Activated T-cell treated with anti-CD3 and anti-CD28 coated beads, Interleukin-2, amount 50 U/mL, for 72 hours (primary cell): ENCODE results near the gene POLR2J3. TPM values are rescaled to one million over a fixed set of nuclear protein-coding genes. Genes with fewer than 3 reads are reported as not detected.
A peak's percentile ranks its signal among the peaks of the same experiment; 100 is the strongest.
"Not testable (repeated sequence)": the region's sequence is repeated elsewhere in the genome, so short reads cannot be mapped to it uniquely, and the experiment has no call there.

Source experiments
- ATAC-seq, 2 donors: fragments of 150-1000 bp; cut with Tn5 transposase; replicated peaks in 1 of 2; 2 replicates each; pipeline ENCODE4 v1.10.0; 2021; ENCODE audit warnings: moderate library complexity in 2 of 2, mild to moderate bottlenecking in 1 of 2
- DNase-seq, 2 donors: peaks; one replicate each; pipeline ENCODE4 v3.0.0; 2021 to 2022; ENCODE audit warnings: mixed read lengths in 1 of 2
- H3K27ac Mint-ChIP-seq: one replicate; pipeline ENCODE4 v1.8.0; 2022; ENCODE audit warnings: mild to moderate bottlenecking, moderate library complexity, mixed read lengths
- H3K27me3 Mint-ChIP-seq: one replicate; pipeline ENCODE4 v1.8.0; 2022; ENCODE audit warnings: low read depth, mixed read lengths
- H3K36me3 Mint-ChIP-seq, 2 donors: one replicate each; pipeline ENCODE4 v1.8.0; 2022; ENCODE audit warnings: mixed read lengths in 2 of 2, mild to moderate bottlenecking in 1 of 2; ENCODE audit not compliant: insufficient read depth in 2 of 2
- H3K4me1 Mint-ChIP-seq: one replicate; pipeline ENCODE4 v1.8.0; 2022; ENCODE audit warnings: low read depth, mixed read lengths
- H3K4me3 Mint-ChIP-seq, 2 donors: one replicate each; pipeline ENCODE4 v1.8.0; 2022; ENCODE audit warnings: mild to moderate bottlenecking in 2 of 2, mixed read lengths in 2 of 2, moderate library complexity in 2 of 2
- H3K9me3 Mint-ChIP-seq, 2 donors: one replicate each; pipeline ENCODE4 v1.8.0; 2022; ENCODE audit warnings: mixed read lengths in 2 of 2
- total RNA-seq, 2 donors: library from RNA; stranded (reverse); gene quantifications; one replicate each; pipeline ENCODE4 v1.2.3, GENCODE V29; 2022

Gene POLR2J3
- total RNA-seq, 2 donors from 2014 or later = 37.5 to 67.1 TPM

DNA sequence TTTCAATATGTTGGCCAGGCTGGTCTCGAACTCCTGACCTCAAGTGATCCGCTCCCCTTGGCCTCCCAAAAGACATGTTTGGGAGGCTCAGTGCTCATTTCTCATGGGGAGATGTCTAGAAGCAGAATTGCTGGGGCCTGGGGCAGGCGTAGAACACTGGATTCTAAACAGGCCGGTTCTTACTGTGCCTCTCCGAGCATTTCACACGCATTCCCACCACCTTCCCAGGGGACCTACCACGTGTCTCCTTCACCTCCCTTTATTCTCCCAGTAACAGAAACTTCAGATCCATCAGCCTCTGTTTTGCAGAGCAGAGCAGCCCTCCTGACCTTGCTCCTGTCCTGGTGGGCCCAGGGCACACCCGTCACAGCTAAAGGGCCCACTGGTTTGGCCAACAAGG is 45.2 kb downstream of the POLR2J3 start:
- not testable (repeated sequence) for H3K4me1 Mint-ChIP-seq, H3K4me3 Mint-ChIP-seq, H3K27ac Mint-ChIP-seq, H3K36me3 Mint-ChIP-seq, H3K9me3 Mint-ChIP-seq, DNase-seq, H3K27me3 Mint-ChIP-seq, ATAC-seq

DNA sequence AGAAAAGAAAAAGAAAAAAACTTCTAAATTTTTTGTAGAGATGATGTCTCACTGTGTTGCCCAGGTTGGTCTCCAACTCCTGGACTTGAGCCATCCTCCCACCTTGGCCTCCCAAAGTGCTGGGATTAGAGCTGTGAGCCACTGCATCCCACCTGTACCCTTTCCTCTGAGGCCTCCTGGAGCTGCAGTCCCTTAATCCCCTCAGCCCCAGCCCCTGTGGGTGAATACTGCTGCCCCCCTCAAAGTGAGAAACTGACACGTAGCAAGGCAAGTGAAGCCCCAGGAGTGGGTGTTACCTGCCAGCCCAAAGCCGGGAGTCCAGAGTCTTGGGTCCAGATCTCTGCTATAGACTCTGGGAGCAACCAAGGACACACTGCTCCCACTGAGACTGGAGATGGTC is 47.6 kb downstream of the POLR2J3 start:
- H3K9me3 Mint-ChIP-seq, H3K4me3 Mint-ChIP-seq, H3K36me3 Mint-ChIP-seq, DNase-seq, H3K27me3 Mint-ChIP-seq, H3K4me1 Mint-ChIP-seq, H3K27ac Mint-ChIP-seq: not testable (repeated sequence)
- ATAC-seq = peak in 1 of 2 donors; percentile 19

GRCh38 chr7:102520797-102521196 is 51.6 kb downstream of the POLR2J3 start:
- not testable (repeated sequence) for ATAC-seq, H3K9me3 Mint-ChIP-seq, H3K27me3 Mint-ChIP-seq, H3K27ac Mint-ChIP-seq, DNase-seq, H3K4me3 Mint-ChIP-seq, H3K36me3 Mint-ChIP-seq, H3K4me1 Mint-ChIP-seq

DNA sequence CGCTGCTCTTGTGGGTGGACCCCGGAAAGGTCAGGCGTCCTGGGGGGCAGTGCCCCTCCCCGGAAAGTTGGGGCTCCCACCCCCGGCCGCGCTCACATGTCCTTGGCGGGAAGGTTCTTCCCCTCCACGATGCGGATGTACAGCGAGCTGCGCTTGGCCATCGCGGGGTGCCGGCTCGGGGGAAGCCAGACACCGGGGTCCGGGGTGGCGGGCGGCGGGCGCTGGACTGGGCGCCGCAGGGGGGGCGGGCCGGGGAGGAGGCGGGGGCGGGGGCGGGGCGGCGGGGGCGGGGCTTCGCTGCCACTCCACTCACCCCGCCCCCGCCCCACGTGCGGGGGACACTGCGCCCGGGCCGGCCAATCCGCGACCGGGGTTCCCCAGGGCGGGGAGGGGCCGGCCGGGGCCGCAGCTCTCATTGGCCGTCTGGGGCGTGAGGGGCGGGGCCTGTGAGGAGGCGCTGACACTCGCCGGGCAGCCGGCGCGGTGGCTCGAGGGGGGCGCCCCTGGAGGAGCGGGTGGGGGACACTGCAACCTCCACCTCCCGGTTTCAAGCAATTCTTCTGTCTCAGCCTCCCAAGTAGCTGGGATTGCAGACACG is 54.7 kb downstream of the POLR2J3 start, which contains the start of gene RASA4B:
Gene RASA4B (minus strand): TSS at position 228 of the 598 bp plus-strand sequence. CDS start 67 bp downstream, at position 161.
- not testable (repeated sequence) for H3K27me3 Mint-ChIP-seq, H3K4me1 Mint-ChIP-seq, H3K27ac Mint-ChIP-seq, H3K36me3 Mint-ChIP-seq, H3K9me3 Mint-ChIP-seq
- peak; percentile 96 to 97 for ATAC-seq
- DNase-seq = peak in 1 of 2 donors; percentile 31
- H3K4me3 Mint-ChIP-seq = peak within 1 kb of the TSS; percentile 62 to 72

Other genes starting within 250 kb of the POLR2J3 start
- gene SPDYE6, start 216.1 kb downstream of the POLR2J3 start, total RNA-seq = not detected
- gene PRKRIP1, start 176.2 kb downstream of the POLR2J3 start, total RNA-seq = 10 to 100 TPM; 30.6 to 35.7 TPM
- gene ORAI2, start 139.0 kb downstream of the POLR2J3 start, total RNA-seq = 10 to 100 TPM; 37.8 to 42.2 TPM
- 10 to 100 TPM in 1 of 2 donors, 1 to 10 TPM in 1; 9.1 to 11.8 TPM for gene ALKBH4, start 107.7 kb downstream of the POLR2J3 start, total RNA-seq
- 10 to 100 TPM; 13.1 to 13.6 TPM for gene LRWD1, start 107.6 kb downstream of the POLR2J3 start, total RNA-seq
- gene POLR2J, start 93.7 kb downstream of the POLR2J3 start, total RNA-seq = 10 to 100 TPM; 40.5 to 53.5 TPM
- 10 to 100 TPM; 20.0 to 29.8 TPM for gene RASA4B, start 54.8 kb downstream of the POLR2J3 start, total RNA-seq
- 10 to 100 TPM; 24.8 to 37.9 TPM for gene UPK3BL2, start 28.9 kb downstream of the POLR2J3 start, total RNA-seq
- gene SPDYE2, start 21.4 kb downstream of the POLR2J3 start, total RNA-seq = not detected
- 10 to 100 TPM; 52.0 to 79.2 TPM for gene RASA4, start 44.2 kb upstream of the POLR2J3 start, total RNA-seq
- gene UPK3BL1, start 70.2 kb upstream of the POLR2J3 start, total RNA-seq = 10 to 100 TPM; 13.3 to 58.8 TPM
- gene SPDYE2B, start 77.7 kb upstream of the POLR2J3 start, total RNA-seq = not detected
- gene POLR2J2, start 99.1 kb upstream of the POLR2J3 start, total RNA-seq = 10 to 100 TPM; 11.4 to 23.4 TPM
- gene FAM185A, start 176.4 kb upstream of the POLR2J3 start, total RNA-seq = 1 to 10 TPM; 7.0 to 8.3 TPM